Nephron progenitor cell (in vitro differentiated cells): ENCODE results near the gene PRKACG.

Source experiments
- DNase-seq: peaks from one replicate; pipeline ENCODE4 v3.0.0; 2021
- H3K27ac Mint-ChIP-seq: 2 replicates; pipeline ENCODE4 v1.8.0; 2021; ENCODE audit warnings: mild to moderate bottlenecking, moderate library complexity, mixed read lengths
- H3K27me3 Mint-ChIP-seq: 2 replicates; pipeline ENCODE4 v1.8.0; 2021; ENCODE audit warnings: mild to moderate bottlenecking, low read depth, mixed read lengths; ENCODE audit not compliant: poor library complexity
- H3K36me3 Mint-ChIP-seq: 2 replicates; pipeline ENCODE4 v1.8.0; 2021; ENCODE audit warnings: low read depth, mixed read lengths
- H3K4me1 Mint-ChIP-seq: 2 replicates; pipeline ENCODE4 v1.8.0; 2021; ENCODE audit warnings: mixed read lengths
- H3K4me3 Mint-ChIP-seq: 2 replicates; pipeline ENCODE4 v1.8.0; 2021; ENCODE audit warnings: mild to moderate bottlenecking, moderate library complexity, mixed read lengths
- H3K9me3 Mint-ChIP-seq: 2 replicates; pipeline ENCODE4 v1.8.0; 2021; ENCODE audit warnings: mild to moderate bottlenecking, moderate library complexity, mixed read lengths
- TF ChIP-seq, protein P1 (sequence below): fragments of 200-600 bp; sonication (generic); IDR thresholded peaks from 2 replicates; pipeline ENCODE4 v1.5.0; 2021; ENCODE audit warnings: antibody characterized with exemption

PRKACG gene

GRCh38 chr9:68970151-68970550 lies 43.8 kb downstream of the PRKACG start:
- H3K4me1 Mint-ChIP-seq: peaks cover 9% of the 10 kb centered on the region
- no peak overlapping the region for H3K4me3 Mint-ChIP-seq
- H3K36me3 Mint-ChIP-seq: peaks cover 8% of the 10 kb centered on the region
- no peak for DNase-seq
- TF ChIP-seq, protein P1, sequence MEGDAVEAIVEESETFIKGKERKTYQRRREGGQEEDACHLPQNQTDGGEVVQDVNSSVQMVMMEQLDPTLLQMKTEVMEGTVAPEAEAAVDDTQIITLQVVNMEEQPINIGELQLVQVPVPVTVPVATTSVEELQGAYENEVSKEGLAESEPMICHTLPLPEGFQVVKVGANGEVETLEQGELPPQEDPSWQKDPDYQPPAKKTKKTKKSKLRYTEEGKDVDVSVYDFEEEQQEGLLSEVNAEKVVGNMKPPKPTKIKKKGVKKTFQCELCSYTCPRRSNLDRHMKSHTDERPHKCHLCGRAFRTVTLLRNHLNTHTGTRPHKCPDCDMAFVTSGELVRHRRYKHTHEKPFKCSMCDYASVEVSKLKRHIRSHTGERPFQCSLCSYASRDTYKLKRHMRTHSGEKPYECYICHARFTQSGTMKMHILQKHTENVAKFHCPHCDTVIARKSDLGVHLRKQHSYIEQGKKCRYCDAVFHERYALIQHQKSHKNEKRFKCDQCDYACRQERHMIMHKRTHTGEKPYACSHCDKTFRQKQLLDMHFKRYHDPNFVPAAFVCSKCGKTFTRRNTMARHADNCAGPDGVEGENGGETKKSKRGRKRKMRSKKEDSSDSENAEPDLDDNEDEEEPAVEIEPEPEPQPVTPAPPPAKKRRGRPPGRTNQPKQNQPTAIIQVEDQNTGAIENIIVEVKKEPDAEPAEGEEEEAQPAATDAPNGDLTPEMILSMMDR: no peak
- H3K27me3 Mint-ChIP-seq: peaks cover 2% of the 10 kb centered on the region
- H3K9me3 Mint-ChIP-seq: peaks cover 10% of the 10 kb centered on the region
- no peak overlapping the region for H3K27ac Mint-ChIP-seq

GRCh38 chr9:68969538-68969937 lies 44.4 kb downstream of the PRKACG start:
- peaks cover 8% of the 10 kb centered on the region for H3K36me3 Mint-ChIP-seq
- peak overlapping the region; percentile 8 for H3K27ac Mint-ChIP-seq
- no peak overlapping the region for H3K4me3 Mint-ChIP-seq
- peaks cover 2% of the 10 kb centered on the region for H3K27me3 Mint-ChIP-seq
- peaks cover 10% of the 10 kb centered on the region for H3K9me3 Mint-ChIP-seq
- TF ChIP-seq, protein P1: no peak
- no peak for DNase-seq
- H3K4me1 Mint-ChIP-seq: peaks cover 11% of the 10 kb centered on the region

- Mint-ChIP-seq H3K27me3 (peaks cover 2% of the 10 kb centered on the region), H3K4me3 (no peak overlapping the region), H3K9me3 (peaks cover 10% of the 10 kb centered on the region), H3K27ac (no peak overlapping the region), H3K4me1 (peaks cover 21% of the 10 kb centered on the region), H3K36me3 (peaks cover 8% of the 10 kb centered on the region)
- TF ChIP-seq, protein P1: no peak
- no peak for DNase-seq
Measured at GRCh38 chr9:68967800-68968199, 46.1 kb downstream of the PRKACG start.

- H3K4me3 Mint-ChIP-seq: no peak overlapping the region
- H3K27ac Mint-ChIP-seq: no peak overlapping the region
- DNase-seq: no peak
- peaks cover 6% of the 10 kb centered on the region for H3K36me3 Mint-ChIP-seq
- TF ChIP-seq, protein P1: no peak
- peaks cover 21% of the 10 kb centered on the region for H3K4me1 Mint-ChIP-seq
- peaks cover under 1% of the 10 kb centered on the region for H3K27me3 Mint-ChIP-seq
- peaks cover 6% of the 10 kb centered on the region for H3K9me3 Mint-ChIP-seq
Measured at GRCh38 chr9:68966496-68966944, 47.4 kb downstream of the PRKACG start.

GRCh38 chr9:68964765-68965164 lies 49.1 kb downstream of the PRKACG start:
- Mint-ChIP-seq H3K27ac (no peak overlapping the region), H3K36me3 (peaks cover 18% of the 10 kb centered on the region), H3K27me3 (no peaks in the 10 kb centered on the region), H3K4me1 (peaks cover 19% of the 10 kb centered on the region), H3K9me3 (peaks cover 18% of the 10 kb centered on the region), H3K4me3 (no peak overlapping the region)
- TF ChIP-seq, protein P1: no peak
- no peak for DNase-seq

GRCh38 chr9:68964102-68964541 lies 49.8 kb downstream of the PRKACG start:
- DNase-seq: no peak
- Mint-ChIP-seq H3K36me3 (peaks cover 24% of the 10 kb centered on the region), H3K9me3 (peaks cover 24% of the 10 kb centered on the region), H3K27ac (peak overlapping the region; percentile 25), H3K4me1 (peaks cover 13% of the 10 kb centered on the region), H3K4me3 (no peak overlapping the region), H3K27me3 (no peaks in the 10 kb centered on the region)
- TF ChIP-seq, protein P1: no peak
